Stimulated activated CD4-positive, alpha-beta T cell treated with anti-CD3 and anti-CD28 coated beads, Interleukin-1b, Interleukin-23, amount 100 ng/mL, for 48 hours (primary cell): Measurements from ENCODE around the gene SECISBP2L.
"Not testable (repeated sequence)": the region's sequence is repeated elsewhere in the genome, so short reads cannot be mapped to it uniquely, and the experiment has no call there.

Experiments
- DNase-seq: peaks from one replicate; pipeline ENCODE4 v3.0.0-alpha.2; 2020

SECISBP2L gene

DNA sequence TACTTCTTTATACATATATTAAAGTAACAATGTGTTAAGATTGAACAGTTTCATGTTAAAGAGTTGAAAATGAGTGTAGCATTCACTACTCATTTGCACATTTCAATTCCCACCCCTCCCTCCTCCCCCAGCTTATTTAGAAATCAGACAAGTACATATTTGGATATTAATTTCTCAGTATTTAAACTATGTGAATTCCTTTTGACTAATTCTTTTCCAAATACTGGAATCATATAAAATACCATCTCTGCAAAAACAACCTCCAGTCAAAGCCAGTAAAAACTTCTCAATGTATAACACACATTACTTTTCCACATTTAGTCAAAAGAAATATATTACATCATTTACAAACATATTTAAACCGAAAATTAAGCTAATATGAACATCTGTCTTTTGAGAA lies 57.1 kb downstream of the SECISBP2L start:
- DNase-seq: no peak

GRCh38 chr15:48987142-48987541 lies 59.1 kb downstream of the SECISBP2L start:
- no peak for DNase-seq

DNA sequence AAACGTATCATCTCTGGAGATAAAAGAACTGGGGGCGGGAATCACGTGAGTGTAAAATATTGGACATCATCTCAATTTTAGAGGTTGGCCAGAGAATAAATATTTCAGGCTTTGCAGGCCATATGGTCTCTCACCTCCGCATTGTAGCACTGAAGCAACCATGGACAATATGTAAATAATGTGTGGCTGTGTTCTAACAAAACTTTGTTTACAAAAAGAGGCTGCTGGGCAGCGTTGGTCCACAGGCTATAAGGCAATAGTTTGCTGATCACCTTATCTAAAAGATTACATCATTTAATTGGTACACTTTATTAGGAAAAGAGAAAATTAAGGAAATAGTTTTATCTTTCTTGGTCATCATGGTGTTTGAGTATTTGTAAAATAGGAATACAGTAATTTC lies 60.0 kb downstream of the SECISBP2L start:
- no peak for DNase-seq

DNA sequence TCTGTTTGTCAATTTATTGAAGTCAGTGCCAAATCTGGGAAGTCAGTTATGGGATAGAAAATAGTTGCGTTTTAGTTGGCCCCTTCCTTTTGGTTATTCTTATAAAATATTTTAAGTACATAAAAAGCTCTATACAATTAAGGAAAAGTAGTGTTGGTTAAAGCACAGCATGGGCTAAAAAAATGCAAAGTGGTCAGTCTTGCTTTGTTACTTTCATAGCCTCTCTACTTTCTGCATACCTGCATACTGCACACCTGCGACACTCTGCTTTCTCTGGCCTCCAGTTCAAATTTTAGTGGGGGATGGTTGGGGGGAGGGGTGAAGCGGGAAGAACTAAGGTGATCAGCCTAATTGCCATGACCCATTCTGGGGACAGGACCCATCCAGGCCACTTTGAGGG lies 60.7 kb downstream of the SECISBP2L start:
- no peak for DNase-seq

DNA sequence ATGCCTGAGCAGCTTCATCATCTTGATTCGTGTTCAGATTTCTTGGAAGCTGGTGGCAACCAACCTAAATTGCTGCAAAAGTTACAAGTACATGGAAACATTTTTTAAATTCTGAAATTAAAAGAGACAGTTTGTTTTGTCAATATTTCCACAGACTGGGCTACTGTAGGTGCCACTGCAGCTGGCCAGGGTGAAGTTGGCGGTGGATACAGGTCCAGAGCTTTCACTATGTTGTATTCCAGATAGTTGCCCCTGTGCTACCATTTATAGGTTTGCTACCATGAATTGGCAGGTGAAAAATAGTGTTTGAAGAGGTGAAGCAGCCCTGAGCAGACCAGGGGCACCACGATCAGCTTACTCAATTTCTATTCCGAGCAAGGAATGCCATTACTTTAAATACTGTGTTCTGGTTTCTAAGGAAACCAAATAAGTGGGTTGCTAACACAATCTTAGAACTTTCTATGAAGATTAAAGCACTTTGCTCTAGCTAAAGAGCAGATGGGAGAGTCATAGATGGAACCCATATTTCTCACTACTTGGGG lies 61.4 kb downstream of the SECISBP2L start:
- DNase-seq: no peak

- no peak for DNase-seq
Observed at GRCh38 chr15:48984021-48984710, 62.1 kb downstream of the SECISBP2L start.

DNA sequence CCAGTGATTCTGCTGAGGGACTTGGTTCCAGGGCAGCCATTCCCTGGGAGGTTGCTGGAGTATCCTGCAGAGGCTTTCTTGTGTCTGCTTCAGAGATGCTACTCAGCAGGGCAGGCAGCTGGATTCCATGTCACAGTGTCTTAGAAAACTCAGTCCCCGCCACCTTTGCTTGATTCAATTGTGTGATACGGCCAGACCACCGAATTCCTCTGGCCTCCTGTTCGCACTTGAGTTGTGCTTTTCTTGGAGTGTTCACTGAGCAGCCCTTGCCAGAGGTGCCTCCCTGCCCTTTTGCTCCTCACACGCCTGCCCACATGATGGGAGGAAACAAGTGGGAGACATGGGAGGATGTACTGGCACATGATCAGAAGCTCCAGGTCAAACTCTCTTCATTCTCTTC lies 62.9 kb downstream of the SECISBP2L start:
- no peak for DNase-seq

DNA sequence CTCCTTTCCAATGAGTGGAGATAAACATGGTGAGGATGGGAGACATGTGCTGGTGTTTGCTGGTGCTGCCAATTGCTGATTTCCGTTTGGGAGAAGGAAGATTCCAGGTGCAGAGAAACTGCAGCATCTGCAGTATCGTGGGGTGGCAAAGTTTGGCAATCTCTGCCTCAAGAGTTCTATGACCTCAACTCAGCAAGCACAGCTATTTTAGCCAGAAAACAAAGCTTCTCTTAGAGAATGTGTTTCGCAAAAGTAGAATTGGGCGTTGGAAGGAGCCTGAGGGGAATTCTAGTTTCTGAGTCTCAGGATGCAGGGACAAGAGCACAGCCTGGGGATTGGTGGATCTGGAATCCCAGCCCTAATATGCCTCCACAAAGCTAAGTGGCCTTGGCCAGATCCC lies 64.3 kb downstream of the SECISBP2L start:
- DNase-seq: no peak

GRCh38 chr15:48978638-48979037 lies 67.6 kb downstream of the SECISBP2L start:
- DNase-seq: no peak

GRCh38 chr15:48976444-48977088 lies 69.7 kb downstream of the SECISBP2L start:
- DNase-seq: no peak

- DNase-seq: peak; percentile 79
Observed at GRCh38 chr15:48975472-48976419, 70.5 kb downstream of the SECISBP2L start.

DNA sequence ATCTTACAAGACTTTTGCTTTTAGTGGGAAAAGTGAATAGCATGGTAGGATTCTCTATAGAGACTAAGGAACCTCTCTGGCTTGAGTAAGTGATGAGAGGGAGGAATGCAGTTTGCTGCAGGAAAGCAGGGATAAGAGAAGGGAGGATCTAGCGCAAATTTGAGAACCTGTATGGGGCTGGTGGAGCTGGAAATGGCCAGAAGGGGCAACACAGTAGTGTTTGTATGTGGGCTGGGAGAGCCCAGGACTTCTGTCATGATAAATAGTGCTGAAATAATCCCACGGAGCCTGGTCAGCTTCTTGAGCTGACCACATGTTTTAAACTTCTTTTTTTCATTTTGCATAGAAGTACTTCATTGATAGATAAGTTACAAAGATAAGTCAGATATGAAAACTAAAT lies 71.4 kb downstream of the SECISBP2L start:
- no peak for DNase-seq

- DNase-seq: no peak
Observed at GRCh38 chr15:48972750-48973503, 73.3 kb downstream of the SECISBP2L start.

- not testable (repeated sequence) for DNase-seq
Observed at GRCh38 chr15:48970926-48971325, 75.3 kb downstream of the SECISBP2L start.

GRCh38 chr15:48968066-48968465 lies 78.2 kb downstream of the SECISBP2L start:
- DNase-seq: no peak

DNA sequence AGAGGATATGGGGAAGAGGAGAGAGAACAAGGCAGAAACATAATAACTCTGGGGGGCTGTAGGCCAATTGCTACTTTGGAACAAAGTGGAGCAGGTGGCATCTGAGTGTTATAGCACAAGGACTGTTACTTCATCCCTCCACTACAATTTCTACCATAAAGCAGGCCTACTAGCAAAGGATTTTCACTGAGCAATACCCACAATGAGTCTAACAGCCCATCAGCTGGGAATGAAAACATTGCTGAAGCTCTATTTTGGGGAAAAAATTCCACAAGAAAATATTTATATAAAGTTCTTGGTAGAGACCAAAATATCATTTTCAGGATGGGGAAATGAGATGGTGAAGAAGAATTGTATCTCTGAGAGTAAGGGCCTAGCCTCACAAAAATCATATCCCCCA lies 78.9 kb downstream of the SECISBP2L start:
- DNase-seq: no peak

- peak; percentile 39 for DNase-seq
Observed at GRCh38 chr15:48966595-48967301, 79.5 kb downstream of the SECISBP2L start.

DNA sequence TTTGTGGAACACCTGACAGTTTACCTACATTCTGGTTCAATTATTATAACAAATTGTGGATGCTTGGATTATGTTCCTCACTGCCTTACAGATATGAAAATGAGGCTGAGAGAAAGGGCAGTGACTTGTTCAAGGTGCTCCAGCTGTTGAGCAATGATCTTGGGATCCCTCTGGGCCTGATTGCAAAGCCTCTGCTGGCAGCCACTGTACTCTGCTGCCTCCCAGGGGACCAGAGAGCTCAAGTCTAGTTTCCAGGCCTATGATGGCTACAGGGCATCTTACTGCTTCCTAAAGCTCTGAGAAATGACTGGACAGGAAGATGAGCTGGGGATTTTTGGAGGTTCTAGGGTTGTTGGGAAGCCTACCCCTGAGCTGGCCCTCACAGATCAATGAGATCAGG lies 80.3 kb downstream of the SECISBP2L start:
- peak; percentile 37 for DNase-seq

- no peak for DNase-seq
Observed at GRCh38 chr15:48964898-48965297, 81.3 kb downstream of the SECISBP2L start.

GRCh38 chr15:48963524-48964113 lies 82.6 kb downstream of the SECISBP2L start, which contains the start of gene SHC4:
Gene SHC4, minus strand, starts transcription at chr15:48963919. Its CDS starts 904 bp downstream, at chr15:48963015.
- no peak for DNase-seq
